OCI-LY7 (cell line): ENCODE measurements around the gene IQSEC1. TPM values are rescaled to one million over a fixed set of nuclear protein-coding genes. Genes with fewer than 3 reads are reported as not detected.

Source experiments
- BruUV-seq: library from RNA; stranded (reverse); fragments of 400-500 nt; replicated peaks from 2 replicates; lab custom pipeline; 2021; lab: Mats Ljungman, UMichigan
- CTCF ChIA-PET: fragments of 300-600 bp; sonication (Branson Sonifier 250); formaldehyde crosslinking; loops from one replicate; lab custom pipeline; 2022; ENCODE audit warnings: antibody characterized with exemption; ENCODE audit not compliant: unreplicated experiment; lab: Charles Lee
- POLR2A ChIA-PET: fragments of 300-600 bp; sonication (Branson Sonifier 250); formaldehyde crosslinking; loops from one replicate; lab custom pipeline; 2022; ENCODE audit warnings: antibody characterized with exemption; lab: Charles Lee
- DNase-seq: peaks from one replicate; pipeline ENCODE4 v3.0.0-alpha.2; 2015; ENCODE audit warnings: low spot score
- H2AFZ ChIP-seq: fragments of 200-600 bp; sonication (generic), shearing (Covaris generic); 2 replicates; pipeline ENCODE4 v1.6.1; 2014; ENCODE audit warnings: mild to moderate bottlenecking, antibody characterized with exemption, low read length, moderate library complexity
- H3K27ac ChIP-seq: fragments of 200-600 bp; sonication (generic); 2 replicates; pipeline ENCODE4 v1.5.1; 2014; ENCODE audit warnings: mixed run types, low read depth, mild to moderate bottlenecking, moderate library complexity, low read length, inconsistent platforms; ENCODE audit not compliant: poor library complexity, severe bottlenecking
- H3K36me3 ChIP-seq: fragments of 200-600 bp; sonication (generic); 2 replicates; pipeline ENCODE4 v1.6.1; 2014; ENCODE audit warnings: mild to moderate bottlenecking, antibody characterized with exemption, low read length, moderate library complexity, mixed read lengths; ENCODE audit not compliant: insufficient read depth
- H3K4me1 ChIP-seq: fragments of 200-600 bp; sonication (generic); 2 replicates; pipeline ENCODE4 v1.5.1; 2014; ENCODE audit warnings: mild to moderate bottlenecking, low read length; ENCODE audit not compliant: insufficient read depth, poor library complexity, severe bottlenecking
- H3K4me2 ChIP-seq: fragments of 200-600 bp; sonication (generic); 2 replicates; pipeline ENCODE4 v1.6.1; 2014; ENCODE audit warnings: mild to moderate bottlenecking, low read length
- H3K4me3 ChIP-seq: fragments of 200-600 bp; sonication (generic); 2 replicates; pipeline ENCODE4 v1.5.1; 2014; ENCODE audit warnings: mild to moderate bottlenecking, low read depth, low read length; ENCODE audit not compliant: poor library complexity, severe bottlenecking
- H3K79me2 ChIP-seq: fragments of 200-600 bp; sonication (generic); 2 replicates; pipeline ENCODE4 v1.6.1; 2016; ENCODE audit warnings: low read depth, mild to moderate bottlenecking, low read length, moderate library complexity, mixed read lengths; ENCODE audit not compliant: insufficient read depth
- H3K9me2 ChIP-seq: fragments of 200-600 bp; sonication (generic); 2 replicates; pipeline ENCODE4 v1.6.1; 2016; ENCODE audit warnings: mild to moderate bottlenecking, low read length, mixed read lengths; ENCODE audit not compliant: insufficient read depth
- H3K9me3 ChIP-seq: fragments of 200-600 bp; sonication (generic); 2 replicates; pipeline ENCODE4 v1.6.1; 2014; ENCODE audit warnings: mild to moderate bottlenecking, mixed run types, low read length, mixed read lengths
- H4K20me1 ChIP-seq: fragments of 200-600 bp; sonication (generic); 2 replicates; pipeline ENCODE4 v1.6.1; 2014; ENCODE audit warnings: mild to moderate bottlenecking, antibody characterized with exemption, low read length, moderate library complexity, mixed read lengths; ENCODE audit not compliant: insufficient read depth
- EZH2phosphoT487 ChIP-seq: fragments of 200-600 bp; sonication (generic); IDR thresholded peaks from 2 replicates; pipeline ENCODE4 v1.6.1; 2018; ENCODE audit warnings: low read depth, borderline replicate concordance, mild to moderate bottlenecking, mixed run types, antibody characterized with exemption, low read length, moderate library complexity, mixed read lengths
- intact Hi-C: fragments of 100-400 bp; cut with micrococcal nuclease; formaldehyde crosslinking; loops from one replicate; pipeline ENCODE4 v1.10.0; 2022; ENCODE audit not compliant: unreplicated experiment
- total RNA-seq, 2 experiments: library from RNA; depleted of rRNA in 1 of 2; stranded (reverse); fragments of >200 nt in 1 of 2; shearing (Covaris generic) in 1 of 2; gene quantifications; 2 replicates each; pipeline ENCODE4 v1.2.3, GENCODE V29; 2014 to 2022
- TF ChIP-seq, protein P1 (sequence below): fragments of 200-600 bp; sonication (generic); conservative IDR thresholded peaks from 2 replicates; pipeline ENCODE4 v1.5.1; 2014; ENCODE audit warnings: mild to moderate bottlenecking, antibody characterized with exemption, low read length, moderate library complexity, mixed read lengths

Gene IQSEC1
- total RNA-seq, 2 experiments from 2014 or later = 25.2 to 70.1 TPM

DNA sequence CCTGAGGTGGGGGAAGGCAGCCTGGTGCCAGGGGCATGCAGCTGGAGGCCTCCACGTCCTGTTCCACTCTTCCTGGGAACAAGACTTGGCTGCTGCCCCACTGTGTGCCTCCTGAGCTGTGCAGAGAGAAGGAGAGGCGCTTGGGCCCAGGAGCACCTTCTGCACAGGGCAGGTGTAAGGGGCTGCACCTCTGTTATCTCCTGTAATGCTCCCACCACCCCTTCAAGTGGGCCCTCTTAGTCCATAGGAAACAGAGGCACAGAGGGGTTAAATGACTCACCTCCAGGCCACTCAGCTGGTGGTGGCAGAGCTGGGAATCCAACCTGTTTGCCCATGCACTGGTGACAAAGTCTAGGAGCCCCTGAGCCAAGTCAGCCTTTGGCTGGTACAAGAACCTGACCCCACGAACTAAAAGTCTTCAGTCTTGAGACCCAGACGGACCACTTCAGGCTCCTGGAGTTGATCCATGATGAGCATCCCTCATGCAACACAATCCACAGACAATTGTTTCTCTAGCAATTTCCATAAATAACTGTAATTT is 93.2 kb downstream of the IQSEC1 start:
- Histone ChIP-seq H3K4me1 (peaks cover 34% of the 10 kb centered on the region), H4K20me1 (peaks cover 14% of the 10 kb centered on the region), H3K9me2 (no peaks in the 10 kb centered on the region), H3K36me3 (peaks cover 5% of the 10 kb centered on the region; the same call in 1 of the 2 replicates), H3K4me3 (no peak overlapping the region), H3K79me2 (peaks cover 20% of the 10 kb centered on the region; the same call in 1 of the 2 replicates), H2AFZ (no peak overlapping the region), H3K9me3 (no peaks in the 10 kb centered on the region), H3K27ac (no peak overlapping the region), H3K4me2 (no peak overlapping the region)
- ChIA-PET POLR2A (no interaction called here), CTCF (interaction anchor here (0.6 kb wide), 1 partner anchor 8 kb away, joined by 3 read pairs; no protein-coding TSS in a partner anchor)
- TF ChIP-seq, protein P1, sequence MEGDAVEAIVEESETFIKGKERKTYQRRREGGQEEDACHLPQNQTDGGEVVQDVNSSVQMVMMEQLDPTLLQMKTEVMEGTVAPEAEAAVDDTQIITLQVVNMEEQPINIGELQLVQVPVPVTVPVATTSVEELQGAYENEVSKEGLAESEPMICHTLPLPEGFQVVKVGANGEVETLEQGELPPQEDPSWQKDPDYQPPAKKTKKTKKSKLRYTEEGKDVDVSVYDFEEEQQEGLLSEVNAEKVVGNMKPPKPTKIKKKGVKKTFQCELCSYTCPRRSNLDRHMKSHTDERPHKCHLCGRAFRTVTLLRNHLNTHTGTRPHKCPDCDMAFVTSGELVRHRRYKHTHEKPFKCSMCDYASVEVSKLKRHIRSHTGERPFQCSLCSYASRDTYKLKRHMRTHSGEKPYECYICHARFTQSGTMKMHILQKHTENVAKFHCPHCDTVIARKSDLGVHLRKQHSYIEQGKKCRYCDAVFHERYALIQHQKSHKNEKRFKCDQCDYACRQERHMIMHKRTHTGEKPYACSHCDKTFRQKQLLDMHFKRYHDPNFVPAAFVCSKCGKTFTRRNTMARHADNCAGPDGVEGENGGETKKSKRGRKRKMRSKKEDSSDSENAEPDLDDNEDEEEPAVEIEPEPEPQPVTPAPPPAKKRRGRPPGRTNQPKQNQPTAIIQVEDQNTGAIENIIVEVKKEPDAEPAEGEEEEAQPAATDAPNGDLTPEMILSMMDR = no peak
- TF ChIP-seq EZH2phosphoT487 = no peak
- no peak for DNase-seq
- intact Hi-C loops = loop anchor here (5.0 kb wide), 1 partner anchor 78 kb away; no protein-coding TSS in a partner anchor
- BruUV-seq = no TSS peak

DNA sequence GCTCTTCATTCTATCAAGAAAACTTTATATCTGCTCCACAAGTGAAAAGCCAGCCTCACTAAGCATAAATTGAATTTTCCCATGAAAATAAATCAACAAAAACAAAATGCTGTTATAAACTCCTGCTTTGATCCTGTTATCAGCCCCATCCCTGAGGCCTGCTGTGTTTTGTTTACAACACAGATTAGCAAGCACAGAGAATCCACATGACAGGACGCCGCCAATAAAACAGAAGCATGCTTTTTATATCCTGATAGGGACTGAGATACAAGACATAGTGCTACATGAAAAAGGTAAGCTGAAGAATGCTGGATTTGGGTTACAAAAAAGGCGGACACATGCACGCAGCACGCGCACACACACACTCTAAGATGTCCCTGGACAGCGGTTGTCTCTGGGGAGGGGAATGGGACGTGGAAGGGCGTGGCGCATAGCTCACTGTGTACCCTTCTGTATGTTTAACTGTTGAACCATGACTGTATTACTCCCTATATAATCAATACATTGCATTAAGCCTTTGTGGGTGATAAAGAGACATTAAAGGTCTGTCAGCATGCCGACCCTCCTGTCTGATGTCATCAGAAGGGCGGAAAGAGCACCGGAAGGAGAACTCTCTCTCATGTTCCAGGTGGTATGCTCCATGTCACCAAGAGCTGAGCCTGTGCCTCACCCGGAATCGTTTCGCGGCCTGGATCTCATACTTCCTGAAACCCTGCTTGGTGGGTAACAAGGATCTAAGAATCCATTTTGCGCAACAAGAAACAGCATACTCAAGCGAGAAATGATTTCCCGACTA is 93.9 kb downstream of the IQSEC1 start:
- intact Hi-C loops = no loop called here
- no peak for DNase-seq
- Histone ChIP-seq H3K4me1 (peaks cover 33% of the 10 kb centered on the region), H3K36me3 (peaks cover 6% of the 10 kb centered on the region; the same call in 1 of the 2 replicates), H3K27ac (no peak overlapping the region), H4K20me1 (peaks cover 15% of the 10 kb centered on the region), H2AFZ (no peak overlapping the region), H3K4me2 (no peak overlapping the region), H3K9me3 (no peaks in the 10 kb centered on the region), H3K9me2 (no peaks in the 10 kb centered on the region), H3K79me2 (peaks cover 20% of the 10 kb centered on the region; the same call in 1 of the 2 replicates), H3K4me3 (no peak overlapping the region)
- no TSS peak for BruUV-seq
- TF ChIP-seq EZH2phosphoT487 = no peak
- TF ChIP-seq, protein P1 = no peak
- CTCF ChIA-PET = no interaction called here
- POLR2A ChIA-PET = no interaction called here

DNA sequence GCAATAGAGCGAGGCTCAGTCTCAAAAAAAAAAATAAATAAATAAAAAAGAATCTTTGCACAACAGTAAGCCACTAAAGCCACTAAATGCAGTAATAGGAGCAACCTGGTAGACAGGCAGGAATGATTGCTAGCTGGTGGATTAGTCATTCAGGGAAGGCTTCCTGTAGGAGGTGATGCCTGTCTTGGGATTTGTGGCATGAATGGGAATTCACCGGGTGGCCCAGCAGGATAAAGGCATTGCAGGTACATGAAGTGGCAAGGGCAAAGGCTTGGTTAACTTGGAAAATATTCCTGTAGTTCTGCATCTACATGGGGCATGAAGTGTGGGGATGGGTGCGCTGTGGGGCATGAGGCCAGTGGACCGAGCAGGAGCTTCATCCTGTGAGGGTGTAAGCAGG is 94.5 kb downstream of the IQSEC1 start:
- H3K27ac ChIP-seq = no peak overlapping the region
- DNase-seq = no peak
- H3K9me2 ChIP-seq = no peaks in the 10 kb centered on the region
- peaks cover 32% of the 10 kb centered on the region for H3K4me1 ChIP-seq
- intact Hi-C loops = no loop called here
- peaks cover 16% of the 10 kb centered on the region; the same call in 1 of the 2 replicates for H3K79me2 ChIP-seq
- CTCF ChIA-PET = no interaction called here
- POLR2A ChIA-PET = interaction anchor here (0.6 kb wide), 1 partner anchor 135 kb away, joined by 4 read pairs; no protein-coding TSS in a partner anchor
- H2AFZ ChIP-seq = no peak overlapping the region
- H3K4me2 ChIP-seq = no peak overlapping the region
- no TSS peak for BruUV-seq
- H3K4me3 ChIP-seq = no peak overlapping the region
- H4K20me1 ChIP-seq = peaks cover 15% of the 10 kb centered on the region
- TF ChIP-seq, protein P1 = no peak
- TF ChIP-seq EZH2phosphoT487 = no peak
- H3K36me3 ChIP-seq = peaks cover 13% of the 10 kb centered on the region; the same call in 1 of the 2 replicates
- no peaks in the 10 kb centered on the region for H3K9me3 ChIP-seq
